NCI-H146 treated with DMSO at 0.1 percent for 48 hours (cell line): ENCODE data around the gene RASL10A.
"Not testable (repeated sequence)": the region's sequence is repeated elsewhere in the genome, so short reads cannot be mapped to it uniquely, and the experiment has no call there.

Experiments used
- DNase-seq: peaks from one replicate; lab custom pipeline; 2025; ENCODE audit not compliant: unreplicated experiment; lab: John Stamatoyannopoulos, UW

The RASL10A gene

GRCh38 chr22:29315286-29316140 lies at the start of gene RASL10A:
Gene RASL10A (minus strand): TSS chr22:29315697. CDS start chr22:29315246, 451 bp downstream.
- DNase-seq: peak; percentile 0

GRCh38 chr22:29359469-29359868 lies 44.0 kb upstream of the RASL10A start:
- DNase-seq: no peak

GRCh38 chr22:29357193-29357890 lies 41.8 kb upstream of the RASL10A start:
- DNase-seq: not testable (repeated sequence)

GRCh38 chr22:29353860-29354259 lies 38.4 kb upstream of the RASL10A start:
- no peak for DNase-seq

GRCh38 chr22:29353286-29353685 lies 37.8 kb upstream of the RASL10A start:
- DNase-seq: no peak

GRCh38 chr22:29352778-29353177 lies 37.3 kb upstream of the RASL10A start:
- no peak for DNase-seq

- DNase-seq: no peak
These were observed 36.4 kb upstream of the RASL10A start for GRCh38 chr22:29351891-29352290.

GRCh38 chr22:29351042-29351441 lies 35.5 kb upstream of the RASL10A start:
- DNase-seq: no peak

- DNase-seq: no peak
These were observed 33.5 kb upstream of the RASL10A start for GRCh38 chr22:29348956-29349355.

GRCh38 chr22:29348041-29348440 lies 32.5 kb upstream of the RASL10A start:
- no peak for DNase-seq

GRCh38 chr22:29346659-29347058 lies 31.2 kb upstream of the RASL10A start:
- no peak for DNase-seq

- no peak for DNase-seq
These were observed 30.4 kb upstream of the RASL10A start for GRCh38 chr22:29345932-29346331.

- not testable (repeated sequence) for DNase-seq
These were observed 29.4 kb upstream of the RASL10A start for GRCh38 chr22:29344889-29345288.

GRCh38 chr22:29344137-29344536 lies 28.6 kb upstream of the RASL10A start:
- DNase-seq: peak; percentile 84

GRCh38 chr22:29343313-29343805 lies 27.9 kb upstream of the RASL10A start:
- no peak for DNase-seq

GRCh38 chr22:29342577-29343312 lies 27.2 kb upstream of the RASL10A start:
- DNase-seq: no peak

GRCh38 chr22:29342177-29342576 lies 26.7 kb upstream of the RASL10A start:
- DNase-seq: no peak

- no peak for DNase-seq
These were observed 26.3 kb upstream of the RASL10A start for GRCh38 chr22:29341849-29342127.

GRCh38 chr22:29341056-29341848 lies 25.8 kb upstream of the RASL10A start:
- no peak for DNase-seq

- no peak for DNase-seq
These were observed 25.1 kb upstream of the RASL10A start for GRCh38 chr22:29340566-29340965.
